Liver (tissue), 3 donors: ENCODE data around the gene AZGP1.

Source experiments
- EGR1 ChIP-seq, 2 donors: IDR thresholded peaks; 2 replicates each; pipeline ENCODE4 v1.6.1; 2016 to 2018; ENCODE audit warnings: antibody characterized with exemption in 2 of 2, low read depth in 2 of 2
- GABPA ChIP-seq, 2 donors: IDR thresholded peaks in 1 of 2; conservative IDR thresholded peaks in 1 of 2; 2 replicates each; pipeline ENCODE4 v1.6.1; 2016; ENCODE audit warnings: antibody characterized with exemption in 2 of 2, mild to moderate bottlenecking in 1 of 2, moderate library complexity in 1 of 2
- JUND ChIP-seq, 2 donors: IDR thresholded peaks; 2 replicates each; pipeline ENCODE4 v1.6.1; 2016; ENCODE audit warnings: antibody characterized with exemption in 2 of 2
- RAD21 ChIP-seq, 2 donors: IDR thresholded peaks; 2 replicates each; pipeline ENCODE4 v1.6.1; 2016; ENCODE audit warnings: antibody characterized with exemption in 2 of 2, mild to moderate bottlenecking in 2 of 2
- RXRA ChIP-seq, 2 donors: IDR thresholded peaks; 2 replicates each; pipeline ENCODE4 v1.6.1; 2017 to 2018; ENCODE audit warnings: antibody characterized with exemption in 2 of 2, mild to moderate bottlenecking in 1 of 2
- YY1 ChIP-seq: IDR thresholded peaks from 2 replicates; pipeline ENCODE4 v1.6.1; 2016; ENCODE audit warnings: antibody characterized with exemption, mild to moderate bottlenecking
- TF ChIP-seq, protein P1 (sequence below): IDR thresholded peaks from 2 replicates; pipeline ENCODE4 v1.6.1; 2016; ENCODE audit warnings: antibody characterized with exemption
- TF ChIP-seq, protein P2 (sequence below): fragments of 150-350 bp; IDR thresholded peaks from 2 replicates; pipeline ENCODE4 v1.5.1; 2017; ENCODE audit warnings: improper control_type of control experiment, low read depth, low read length; ENCODE audit not compliant: missing input control
- TF ChIP-seq, protein P3 (sequence below): IDR thresholded peaks from 2 replicates; pipeline ENCODE4 v1.6.1; 2016; ENCODE audit warnings: antibody characterized with exemption
- TF ChIP-seq, protein P4 (sequence below): IDR thresholded peaks from 2 replicates; pipeline ENCODE4 v1.6.1; 2016; ENCODE audit warnings: antibody characterized with exemption, mild to moderate bottlenecking
- TF ChIP-seq, protein P5 (sequence below): IDR thresholded peaks from 2 replicates; pipeline ENCODE4 v1.6.1; 2016; ENCODE audit warnings: antibody characterized with exemption
- donor health status: healthy.
- donor health status: healthy.

DNA sequence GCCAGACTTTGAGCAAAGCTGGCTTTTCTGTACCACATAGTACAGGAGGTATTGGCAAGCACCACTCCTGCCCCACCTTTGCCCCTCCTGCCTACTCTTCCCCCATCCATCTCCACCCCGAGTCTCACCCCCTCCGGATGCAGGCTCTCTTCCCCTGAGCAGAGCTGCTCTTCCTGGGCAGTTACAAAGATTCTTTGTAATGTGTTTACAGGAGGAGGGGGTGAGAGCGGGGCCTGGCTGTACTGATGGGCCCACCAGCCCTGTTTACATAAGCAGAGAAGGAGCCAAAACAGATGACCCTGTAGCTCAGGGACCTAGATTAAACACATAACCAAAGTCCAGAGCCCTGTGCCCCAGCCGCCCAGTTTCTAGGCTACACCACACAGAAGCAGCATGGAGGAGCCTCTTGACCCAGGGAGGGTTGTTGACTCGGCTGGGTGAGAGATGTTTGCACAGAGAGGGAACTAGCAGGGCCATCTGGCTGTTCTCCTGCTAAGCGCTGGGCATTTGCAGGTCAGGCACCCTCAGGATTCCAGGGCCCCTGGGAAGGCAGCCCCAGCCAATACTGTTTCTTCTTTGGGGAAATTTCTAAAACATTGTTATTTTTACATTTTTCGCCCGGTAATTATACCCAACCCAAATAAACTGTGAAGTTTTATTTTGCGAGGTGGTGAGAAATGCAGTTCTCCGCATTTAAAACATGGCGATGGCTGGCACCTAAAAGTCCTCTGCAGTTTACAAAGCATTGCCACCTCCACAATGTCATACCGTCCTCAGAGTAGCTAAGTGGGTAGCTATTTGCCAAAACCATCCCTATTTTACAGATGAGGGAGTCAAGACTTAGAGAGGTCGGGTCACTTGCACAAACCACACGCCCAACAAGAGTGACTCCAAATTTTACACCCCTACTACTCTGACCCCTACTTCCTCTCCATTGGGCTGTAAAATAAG is 28.2 kb upstream of the AZGP1 start:
- TF ChIP-seq, protein P1, sequence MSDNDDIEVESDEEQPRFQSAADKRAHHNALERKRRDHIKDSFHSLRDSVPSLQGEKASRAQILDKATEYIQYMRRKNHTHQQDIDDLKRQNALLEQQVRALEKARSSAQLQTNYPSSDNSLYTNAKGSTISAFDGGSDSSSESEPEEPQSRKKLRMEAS, result peak; percentile 98
- peak; percentile 23 to 76 for TF ChIP-seq GABPA (IDR thresholded peaks at IDR 0.05 in 1 of 2, conservative IDR thresholded peaks at IDR 0.05 in 1 of 2)
- TF ChIP-seq, protein P2, sequence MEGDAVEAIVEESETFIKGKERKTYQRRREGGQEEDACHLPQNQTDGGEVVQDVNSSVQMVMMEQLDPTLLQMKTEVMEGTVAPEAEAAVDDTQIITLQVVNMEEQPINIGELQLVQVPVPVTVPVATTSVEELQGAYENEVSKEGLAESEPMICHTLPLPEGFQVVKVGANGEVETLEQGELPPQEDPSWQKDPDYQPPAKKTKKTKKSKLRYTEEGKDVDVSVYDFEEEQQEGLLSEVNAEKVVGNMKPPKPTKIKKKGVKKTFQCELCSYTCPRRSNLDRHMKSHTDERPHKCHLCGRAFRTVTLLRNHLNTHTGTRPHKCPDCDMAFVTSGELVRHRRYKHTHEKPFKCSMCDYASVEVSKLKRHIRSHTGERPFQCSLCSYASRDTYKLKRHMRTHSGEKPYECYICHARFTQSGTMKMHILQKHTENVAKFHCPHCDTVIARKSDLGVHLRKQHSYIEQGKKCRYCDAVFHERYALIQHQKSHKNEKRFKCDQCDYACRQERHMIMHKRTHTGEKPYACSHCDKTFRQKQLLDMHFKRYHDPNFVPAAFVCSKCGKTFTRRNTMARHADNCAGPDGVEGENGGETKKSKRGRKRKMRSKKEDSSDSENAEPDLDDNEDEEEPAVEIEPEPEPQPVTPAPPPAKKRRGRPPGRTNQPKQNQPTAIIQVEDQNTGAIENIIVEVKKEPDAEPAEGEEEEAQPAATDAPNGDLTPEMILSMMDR, result no peak
- TF ChIP-seq, protein P3, sequence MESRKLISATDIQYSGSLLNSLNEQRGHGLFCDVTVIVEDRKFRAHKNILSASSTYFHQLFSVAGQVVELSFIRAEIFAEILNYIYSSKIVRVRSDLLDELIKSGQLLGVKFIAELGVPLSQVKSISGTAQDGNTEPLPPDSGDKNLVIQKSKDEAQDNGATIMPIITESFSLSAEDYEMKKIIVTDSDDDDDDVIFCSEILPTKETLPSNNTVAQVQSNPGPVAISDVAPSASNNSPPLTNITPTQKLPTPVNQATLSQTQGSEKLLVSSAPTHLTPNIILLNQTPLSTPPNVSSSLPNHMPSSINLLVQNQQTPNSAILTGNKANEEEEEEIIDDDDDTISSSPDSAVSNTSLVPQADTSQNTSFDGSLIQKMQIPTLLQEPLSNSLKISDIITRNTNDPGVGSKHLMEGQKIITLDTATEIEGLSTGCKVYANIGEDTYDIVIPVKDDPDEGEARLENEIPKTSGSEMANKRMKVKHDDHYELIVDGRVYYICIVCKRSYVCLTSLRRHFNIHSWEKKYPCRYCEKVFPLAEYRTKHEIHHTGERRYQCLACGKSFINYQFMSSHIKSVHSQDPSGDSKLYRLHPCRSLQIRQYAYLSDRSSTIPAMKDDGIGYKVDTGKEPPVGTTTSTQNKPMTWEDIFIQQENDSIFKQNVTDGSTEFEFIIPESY, result peak; percentile 95
- peak; percentile 69 to 87 for TF ChIP-seq EGR1 (IDR thresholded peaks at IDR 0.05; ENCODE audit: low read depth in 2 of 2)
- peak; percentile 51 to 70 for TF ChIP-seq RAD21 (IDR thresholded peaks at IDR 0.05)
- TF ChIP-seq, protein P4, sequence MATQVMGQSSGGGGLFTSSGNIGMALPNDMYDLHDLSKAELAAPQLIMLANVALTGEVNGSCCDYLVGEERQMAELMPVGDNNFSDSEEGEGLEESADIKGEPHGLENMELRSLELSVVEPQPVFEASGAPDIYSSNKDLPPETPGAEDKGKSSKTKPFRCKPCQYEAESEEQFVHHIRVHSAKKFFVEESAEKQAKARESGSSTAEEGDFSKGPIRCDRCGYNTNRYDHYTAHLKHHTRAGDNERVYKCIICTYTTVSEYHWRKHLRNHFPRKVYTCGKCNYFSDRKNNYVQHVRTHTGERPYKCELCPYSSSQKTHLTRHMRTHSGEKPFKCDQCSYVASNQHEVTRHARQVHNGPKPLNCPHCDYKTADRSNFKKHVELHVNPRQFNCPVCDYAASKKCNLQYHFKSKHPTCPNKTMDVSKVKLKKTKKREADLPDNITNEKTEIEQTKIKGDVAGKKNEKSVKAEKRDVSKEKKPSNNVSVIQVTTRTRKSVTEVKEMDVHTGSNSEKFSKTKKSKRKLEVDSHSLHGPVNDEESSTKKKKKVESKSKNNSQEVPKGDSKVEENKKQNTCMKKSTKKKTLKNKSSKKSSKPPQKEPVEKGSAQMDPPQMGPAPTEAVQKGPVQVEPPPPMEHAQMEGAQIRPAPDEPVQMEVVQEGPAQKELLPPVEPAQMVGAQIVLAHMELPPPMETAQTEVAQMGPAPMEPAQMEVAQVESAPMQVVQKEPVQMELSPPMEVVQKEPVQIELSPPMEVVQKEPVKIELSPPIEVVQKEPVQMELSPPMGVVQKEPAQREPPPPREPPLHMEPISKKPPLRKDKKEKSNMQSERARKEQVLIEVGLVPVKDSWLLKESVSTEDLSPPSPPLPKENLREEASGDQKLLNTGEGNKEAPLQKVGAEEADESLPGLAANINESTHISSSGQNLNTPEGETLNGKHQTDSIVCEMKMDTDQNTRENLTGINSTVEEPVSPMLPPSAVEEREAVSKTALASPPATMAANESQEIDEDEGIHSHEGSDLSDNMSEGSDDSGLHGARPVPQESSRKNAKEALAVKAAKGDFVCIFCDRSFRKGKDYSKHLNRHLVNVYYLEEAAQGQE, result peak; percentile 89
- TF ChIP-seq JUND (IDR thresholded peaks at IDR 0.05), result peak; percentile 93 to 96
- TF ChIP-seq, protein P5, sequence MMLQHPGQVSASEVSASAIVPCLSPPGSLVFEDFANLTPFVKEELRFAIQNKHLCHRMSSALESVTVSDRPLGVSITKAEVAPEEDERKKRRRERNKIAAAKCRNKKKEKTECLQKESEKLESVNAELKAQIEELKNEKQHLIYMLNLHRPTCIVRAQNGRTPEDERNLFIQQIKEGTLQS, result peak; percentile 74
- TF ChIP-seq YY1, result peak; percentile 91
- TF ChIP-seq RXRA (IDR thresholded peaks at IDR 0.05), result peak; percentile 98 to 99
